PC-9 (cell line): ENCODE measurements around the gene ANGPTL3. TPM values are rescaled to one million over a fixed set of nuclear protein-coding genes. Genes with fewer than 3 reads are reported as not detected.

Source experiments
- BruUV-seq: library from RNA; stranded (reverse); fragments of 400-500 nt; replicated peaks from 2 replicates; lab custom pipeline; 2021; lab: Mats Ljungman, UMichigan
- CTCF ChIA-PET: fragments of 300-600 bp; sonication (Branson Sonifier 250); formaldehyde crosslinking; loops from one replicate; lab custom pipeline; 2022; ENCODE audit warnings: antibody characterized with exemption; lab: Charles Lee
- POLR2A ChIA-PET: fragments of 300-600 bp; sonication (Branson Sonifier 250); formaldehyde crosslinking; loops from one replicate; lab custom pipeline; 2022; ENCODE audit warnings: antibody characterized with exemption; ENCODE audit not compliant: unreplicated experiment; lab: Charles Lee
- DNase-seq, 2 experiments: peaks; one replicate each; pipeline versions ENCODE4 v3.0.0 to v3.0.0-alpha.2; 2015 to 2022; ENCODE audit warnings: mixed read lengths in 1 of 2
- H2AFZ ChIP-seq: fragments of 200-600 bp; sonication (generic); 2 replicates; pipeline ENCODE4 v1.8.1; 2017; ENCODE audit warnings: antibody characterized with exemption
- H3F3A ChIP-seq: fragments of 200-600 bp; sonication (generic); 2 replicates; pipeline ENCODE4 v1.8.1; 2017; ENCODE audit warnings: antibody characterized with exemption, mild to moderate bottlenecking, low read depth; ENCODE audit not compliant: insufficient read depth
- H3K27ac ChIP-seq: fragments of 200-600 bp; sonication (generic); 2 replicates; pipeline ENCODE4 v1.6.1; 2016; ENCODE audit warnings: mixed run types
- H3K27me3 ChIP-seq: fragments of 200-600 bp; sonication (generic); 2 replicates; pipeline ENCODE4 v1.6.1; 2016; ENCODE audit warnings: low read depth, mixed run types; ENCODE audit not compliant: insufficient read depth
- H3K36me3 ChIP-seq: fragments of 200-600 bp; sonication (generic); 2 replicates; pipeline ENCODE4 v1.6.1; 2016; ENCODE audit warnings: low read depth, mixed run types
- H3K4me1 ChIP-seq: fragments of 200-600 bp; sonication (generic); replicated peaks from 2 replicates; pipeline ENCODE4 v1.6.1; 2016; ENCODE audit warnings: mixed run types; ENCODE audit not compliant: insufficient read depth
- H3K4me2 ChIP-seq: fragments of 200-600 bp; sonication (generic); 2 replicates; pipeline ENCODE4 v1.6.1; 2017; ENCODE audit warnings: mixed run types
- H3K4me3 ChIP-seq: fragments of 200-600 bp; sonication (generic); 2 replicates; pipeline ENCODE4 v1.6.1; 2016; ENCODE audit warnings: mixed run types
- H3K79me2 ChIP-seq: fragments of 200-600 bp; sonication (generic); 2 replicates; pipeline ENCODE4 v1.6.1; 2017; ENCODE audit warnings: low read depth, mixed run types
- H3K9me2 ChIP-seq: fragments of 200-600 bp; sonication (generic); 2 replicates; pipeline ENCODE4 v1.8.1; 2017; ENCODE audit warnings: mild to moderate bottlenecking; ENCODE audit not compliant: insufficient read depth
- H3K9me3 ChIP-seq: fragments of 200-600 bp; sonication (generic); 2 replicates; pipeline ENCODE4 v1.8.1; 2016; ENCODE audit warnings: low read depth; ENCODE audit not compliant: insufficient read depth
- H4K20me1 ChIP-seq: fragments of 200-600 bp; sonication (generic); 2 replicates; pipeline ENCODE4 v1.8.1; 2017; ENCODE audit not compliant: insufficient read depth
- EZH2 ChIP-seq: fragments of 200-600 bp; sonication (generic); IDR thresholded peaks from 2 replicates; pipeline ENCODE4 v1.8.0; 2017; ENCODE audit warnings: antibody characterized with exemption, low read depth
- intact Hi-C: fragments of 100-400 bp; cut with micrococcal nuclease; formaldehyde crosslinking; loops from one replicate; pipeline ENCODE4 v1.10.0; 2022; ENCODE audit not compliant: unreplicated experiment
- total RNA-seq: library from RNA; stranded (reverse); gene quantifications from 2 replicates; pipeline ENCODE4 v1.2.3, GENCODE V29; 2021
- TF ChIP-seq, protein P1 (sequence below): fragments of 200-600 bp; sonication (generic); conservative IDR thresholded peaks from 2 replicates; pipeline ENCODE4 v1.6.1; 2017; ENCODE audit warnings: mixed run types, antibody characterized with exemption, mild to moderate bottlenecking, moderate library complexity

Gene ANGPTL3
- total RNA-seq, 1 experiment from 2014 or later = not detected

DNA sequence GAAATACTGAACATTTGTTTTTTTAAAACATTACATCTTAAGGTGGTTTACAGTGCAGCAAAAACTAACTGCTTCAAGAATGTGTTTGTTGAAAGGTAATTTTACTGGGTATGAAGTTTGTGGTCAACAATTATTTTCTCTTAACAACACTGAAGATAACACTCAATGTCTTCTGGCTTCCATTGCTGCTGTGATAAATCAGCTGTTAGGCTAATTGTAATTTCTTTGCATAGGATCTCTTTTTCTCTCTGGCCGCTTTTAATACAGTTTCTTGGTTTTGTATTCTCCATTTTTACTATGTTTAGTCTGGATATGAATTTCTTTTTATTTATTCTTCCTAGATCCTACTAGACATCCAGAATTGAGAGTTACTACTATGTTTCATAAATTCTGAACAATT is 46.0 kb downstream of the ANGPTL3 start:
- Histone ChIP-seq H4K20me1 (no peaks in the 10 kb centered on the region), H3K79me2 (no peaks in the 10 kb centered on the region), H3K9me3 (peaks cover 5% of the 10 kb centered on the region; the same call in 1 of the 2 replicates), H3F3A (no peaks in the 10 kb centered on the region), H3K4me2 (no peak overlapping the region), H3K27me3 (no peaks in the 10 kb centered on the region), H3K4me1 (no peaks in the 10 kb centered on the region), H3K27ac (no peak overlapping the region), H2AFZ (no peak overlapping the region), H3K4me3 (no peak overlapping the region), H3K36me3 (peaks cover 19% of the 10 kb centered on the region), H3K9me2 (no peaks in the 10 kb centered on the region)
- no peak for DNase-seq
- TF ChIP-seq EZH2 = no peak
- TF ChIP-seq, protein P1, sequence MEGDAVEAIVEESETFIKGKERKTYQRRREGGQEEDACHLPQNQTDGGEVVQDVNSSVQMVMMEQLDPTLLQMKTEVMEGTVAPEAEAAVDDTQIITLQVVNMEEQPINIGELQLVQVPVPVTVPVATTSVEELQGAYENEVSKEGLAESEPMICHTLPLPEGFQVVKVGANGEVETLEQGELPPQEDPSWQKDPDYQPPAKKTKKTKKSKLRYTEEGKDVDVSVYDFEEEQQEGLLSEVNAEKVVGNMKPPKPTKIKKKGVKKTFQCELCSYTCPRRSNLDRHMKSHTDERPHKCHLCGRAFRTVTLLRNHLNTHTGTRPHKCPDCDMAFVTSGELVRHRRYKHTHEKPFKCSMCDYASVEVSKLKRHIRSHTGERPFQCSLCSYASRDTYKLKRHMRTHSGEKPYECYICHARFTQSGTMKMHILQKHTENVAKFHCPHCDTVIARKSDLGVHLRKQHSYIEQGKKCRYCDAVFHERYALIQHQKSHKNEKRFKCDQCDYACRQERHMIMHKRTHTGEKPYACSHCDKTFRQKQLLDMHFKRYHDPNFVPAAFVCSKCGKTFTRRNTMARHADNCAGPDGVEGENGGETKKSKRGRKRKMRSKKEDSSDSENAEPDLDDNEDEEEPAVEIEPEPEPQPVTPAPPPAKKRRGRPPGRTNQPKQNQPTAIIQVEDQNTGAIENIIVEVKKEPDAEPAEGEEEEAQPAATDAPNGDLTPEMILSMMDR = no peak
- CTCF ChIA-PET = no interaction called here
- POLR2A ChIA-PET = no interaction called here
- intact Hi-C loops = no loop called here
- BruUV-seq = no TSS peak

DNA sequence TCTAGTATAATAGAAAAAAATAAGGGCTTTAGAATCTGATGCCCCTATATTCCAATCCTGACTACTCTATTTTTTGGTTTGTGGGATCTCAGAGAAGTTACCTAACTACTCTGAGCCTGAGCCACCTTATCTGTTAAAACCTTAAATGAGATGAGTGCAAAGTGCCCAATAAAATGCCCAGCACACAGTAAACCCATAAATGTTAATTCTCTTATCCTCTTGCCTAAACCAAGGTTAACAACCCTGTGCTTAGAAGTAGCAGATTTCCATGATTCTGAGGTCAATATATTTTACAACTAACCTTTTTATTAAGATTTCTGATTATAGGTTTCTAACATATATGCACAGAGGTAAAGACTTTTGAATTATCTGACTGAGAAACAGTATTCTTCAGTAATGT is 55.1 kb downstream of the ANGPTL3 start:
- H3K9me2 ChIP-seq = no peaks in the 10 kb centered on the region
- H3K9me3 ChIP-seq = no peaks in the 10 kb centered on the region
- peaks cover 6% of the 10 kb centered on the region; the same call in 1 of the 2 replicates for H3K79me2 ChIP-seq
- DNase-seq = no peak
- no peak for TF ChIP-seq EZH2
- TF ChIP-seq, protein P1 = no peak
- no peak overlapping the region for H3K4me3 ChIP-seq
- no TSS peak for BruUV-seq
- H3K27ac ChIP-seq = no peak overlapping the region
- H3K36me3 ChIP-seq = peaks cover 8% of the 10 kb centered on the region; the same call in 1 of the 2 replicates
- H4K20me1 ChIP-seq = 0 out of 2 replicates have a peak, but pooled peaks cover 4% of the 10 kb centered on the region
- H3F3A ChIP-seq = no peaks in the 10 kb centered on the region; the same call in 1 of the 2 replicates
- H3K4me1 ChIP-seq = no peaks in the 10 kb centered on the region
- ChIA-PET CTCF (no interaction called here), POLR2A (no interaction called here)
- no peak overlapping the region for H2AFZ ChIP-seq
- intact Hi-C loops = no loop called here
- H3K27me3 ChIP-seq = no peaks in the 10 kb centered on the region
- H3K4me2 ChIP-seq = no peak overlapping the region

DNA sequence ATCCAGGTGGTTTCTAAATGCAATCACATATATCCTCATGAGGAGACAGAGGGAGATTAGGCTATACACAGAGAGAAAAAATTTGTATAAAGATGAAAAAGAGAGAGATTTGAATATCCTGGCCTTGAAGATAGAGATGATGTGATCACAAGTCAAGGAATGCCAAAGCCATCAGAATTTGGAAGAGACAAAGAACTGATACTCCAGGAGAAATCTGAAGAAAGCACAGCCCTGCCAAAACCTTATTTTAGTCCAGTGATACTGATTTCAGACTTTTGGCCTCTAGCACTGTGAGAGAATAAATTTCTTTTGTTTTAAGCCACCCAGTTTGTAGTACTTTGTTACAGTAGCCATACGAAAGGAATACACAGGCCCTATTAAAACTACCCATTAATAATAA is 57.4 kb downstream of the ANGPTL3 start:
- Histone ChIP-seq H3K27ac (no peak overlapping the region), H3K4me2 (no peak overlapping the region), H3K9me3 (no peaks in the 10 kb centered on the region), H3K27me3 (no peaks in the 10 kb centered on the region), H2AFZ (no peak overlapping the region), H3K4me3 (no peak overlapping the region), H3K9me2 (no peaks in the 10 kb centered on the region), H3K36me3 (peaks cover 8% of the 10 kb centered on the region; the same call in 1 of the 2 replicates), H4K20me1 (peaks cover 4% of the 10 kb centered on the region; the same call in 1 of the 2 replicates), H3K4me1 (no peaks in the 10 kb centered on the region), H3K79me2 (peaks cover 8% of the 10 kb centered on the region; the same call in 1 of the 2 replicates), H3F3A (no peaks in the 10 kb centered on the region; the same call in 1 of the 2 replicates)
- BruUV-seq = no TSS peak
- CTCF ChIA-PET = no interaction called here
- TF ChIP-seq, protein P1 = no peak
- TF ChIP-seq EZH2 = no peak
- POLR2A ChIA-PET = no interaction called here
- DNase-seq = no peak
- intact Hi-C loops = no loop called here

Other genes starting within 250 kb of the ANGPTL3 start
- 42.1 and 50.3 TPM in 2 replicates for gene USP1, start 160.5 kb upstream of the ANGPTL3 start, total RNA-seq
- gene DOCK7, start 90.9 kb downstream of the ANGPTL3 start, total RNA-seq = 34.0 and 34.2 TPM in 2 replicates
- 7.5 and 13.8 TPM in 2 replicates for gene ATG4C, start 186.6 kb downstream of the ANGPTL3 start, total RNA-seq